MM.1S (cell line): ENCODE results near the gene CEP104.

Experiments used
- DNase-seq: peaks from one replicate; pipeline ENCODE4 v3.0.0-alpha.2; 2015
- H2AFZ ChIP-seq: fragments of 300-600 bp; sonication (generic); 2 replicates; pipeline ENCODE4 v1.6.0; 2016; ENCODE audit warnings: antibody characterized with exemption, low read length
- H3F3A ChIP-seq: fragments of 300-600 bp; sonication (generic); 2 replicates; pipeline ENCODE4 v1.6.1; 2016; ENCODE audit warnings: mild to moderate bottlenecking, antibody characterized with exemption, low read length, moderate library complexity, mixed read lengths; ENCODE audit not compliant: insufficient read depth
- H3K27ac ChIP-seq: fragments of 300-600 bp; sonication (generic); 2 replicates; pipeline ENCODE4 v1.5.1; 2016; ENCODE audit warnings: mild to moderate bottlenecking, low read length
- H3K27me3 ChIP-seq: fragments of 300-600 bp; sonication (generic); replicated peaks from 2 replicates; pipeline ENCODE4 v1.6.0; 2016; ENCODE audit warnings: low read length; ENCODE audit not compliant: insufficient read depth
- H3K36me3 ChIP-seq: fragments of 300-600 bp; sonication (generic); replicated peaks from 2 replicates; pipeline ENCODE4 v1.6.1; 2016; ENCODE audit warnings: mild to moderate bottlenecking, low read length, mixed read lengths; ENCODE audit not compliant: insufficient read depth
- H3K4me1 ChIP-seq: fragments of 300-600 bp; sonication (generic); 2 replicates; pipeline ENCODE4 v1.6.1; 2016; ENCODE audit warnings: low read length, mixed read lengths
- H3K4me2 ChIP-seq: fragments of 300-600 bp; sonication (generic); 2 replicates; pipeline ENCODE4 v1.6.0; 2016; ENCODE audit warnings: low read depth, low read length
- H3K4me3 ChIP-seq: fragments of 300-600 bp; sonication (generic); 2 replicates; pipeline ENCODE4 v1.5.1; 2016; ENCODE audit warnings: low read length, mixed read lengths
- H3K79me2 ChIP-seq: fragments of 300-600 bp; sonication (generic); 2 replicates; pipeline ENCODE4 v1.6.1; 2016; ENCODE audit warnings: mixed run types, low read length, mixed read lengths
- H3K9ac ChIP-seq: fragments of 300-600 bp; sonication (generic); 2 replicates; pipeline ENCODE4 v1.6.1; 2016; ENCODE audit warnings: low read length, mixed read lengths
- H3K9me2 ChIP-seq: fragments of 300-600 bp; sonication (generic); replicated peaks from 2 replicates; pipeline ENCODE4 v1.6.1; 2016; ENCODE audit warnings: mild to moderate bottlenecking, low read length, mixed read lengths; ENCODE audit not compliant: insufficient read depth
- H3K9me3 ChIP-seq: fragments of 300-600 bp; sonication (generic); replicated peaks from 2 replicates; pipeline ENCODE4 v1.6.1; 2016; ENCODE audit warnings: mild to moderate bottlenecking, low read length, mixed read lengths; ENCODE audit not compliant: insufficient read depth
- H4K20me1 ChIP-seq: fragments of 300-600 bp; sonication (generic); 2 replicates; pipeline ENCODE4 v1.6.1; 2016; ENCODE audit warnings: mild to moderate bottlenecking, low read length, moderate library complexity, mixed read lengths; ENCODE audit not compliant: insufficient read depth
- EZH2 ChIP-seq: fragments of 300-600 bp; sonication (generic); optimal IDR thresholded peaks from 2 replicates; pipeline ENCODE3; 2017; ENCODE audit warnings: low read depth, mild to moderate bottlenecking, antibody characterized with exemption, low read length, mixed read lengths
- EZH2phosphoT487 ChIP-seq: fragments of 300-600 bp; sonication (generic); IDR thresholded peaks from 2 replicates; pipeline ENCODE4 v1.6.1; 2018; ENCODE audit warnings: antibody characterized with exemption, low read length
- TF ChIP-seq, protein P1 (sequence below): fragments of 300-600 bp; sonication (generic); IDR thresholded peaks from 2 replicates; pipeline ENCODE4 v1.5.1; 2016; ENCODE audit warnings: antibody characterized with exemption, low read length, mixed read lengths

The CEP104 gene

GRCh38 chr1:3880429-3881192 is 23.6 kb upstream of the CEP104 start:
- TF ChIP-seq EZH2 (no peak), EZH2phosphoT487 (no peak)
- TF ChIP-seq, protein P1, sequence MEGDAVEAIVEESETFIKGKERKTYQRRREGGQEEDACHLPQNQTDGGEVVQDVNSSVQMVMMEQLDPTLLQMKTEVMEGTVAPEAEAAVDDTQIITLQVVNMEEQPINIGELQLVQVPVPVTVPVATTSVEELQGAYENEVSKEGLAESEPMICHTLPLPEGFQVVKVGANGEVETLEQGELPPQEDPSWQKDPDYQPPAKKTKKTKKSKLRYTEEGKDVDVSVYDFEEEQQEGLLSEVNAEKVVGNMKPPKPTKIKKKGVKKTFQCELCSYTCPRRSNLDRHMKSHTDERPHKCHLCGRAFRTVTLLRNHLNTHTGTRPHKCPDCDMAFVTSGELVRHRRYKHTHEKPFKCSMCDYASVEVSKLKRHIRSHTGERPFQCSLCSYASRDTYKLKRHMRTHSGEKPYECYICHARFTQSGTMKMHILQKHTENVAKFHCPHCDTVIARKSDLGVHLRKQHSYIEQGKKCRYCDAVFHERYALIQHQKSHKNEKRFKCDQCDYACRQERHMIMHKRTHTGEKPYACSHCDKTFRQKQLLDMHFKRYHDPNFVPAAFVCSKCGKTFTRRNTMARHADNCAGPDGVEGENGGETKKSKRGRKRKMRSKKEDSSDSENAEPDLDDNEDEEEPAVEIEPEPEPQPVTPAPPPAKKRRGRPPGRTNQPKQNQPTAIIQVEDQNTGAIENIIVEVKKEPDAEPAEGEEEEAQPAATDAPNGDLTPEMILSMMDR = no peak

DNA sequence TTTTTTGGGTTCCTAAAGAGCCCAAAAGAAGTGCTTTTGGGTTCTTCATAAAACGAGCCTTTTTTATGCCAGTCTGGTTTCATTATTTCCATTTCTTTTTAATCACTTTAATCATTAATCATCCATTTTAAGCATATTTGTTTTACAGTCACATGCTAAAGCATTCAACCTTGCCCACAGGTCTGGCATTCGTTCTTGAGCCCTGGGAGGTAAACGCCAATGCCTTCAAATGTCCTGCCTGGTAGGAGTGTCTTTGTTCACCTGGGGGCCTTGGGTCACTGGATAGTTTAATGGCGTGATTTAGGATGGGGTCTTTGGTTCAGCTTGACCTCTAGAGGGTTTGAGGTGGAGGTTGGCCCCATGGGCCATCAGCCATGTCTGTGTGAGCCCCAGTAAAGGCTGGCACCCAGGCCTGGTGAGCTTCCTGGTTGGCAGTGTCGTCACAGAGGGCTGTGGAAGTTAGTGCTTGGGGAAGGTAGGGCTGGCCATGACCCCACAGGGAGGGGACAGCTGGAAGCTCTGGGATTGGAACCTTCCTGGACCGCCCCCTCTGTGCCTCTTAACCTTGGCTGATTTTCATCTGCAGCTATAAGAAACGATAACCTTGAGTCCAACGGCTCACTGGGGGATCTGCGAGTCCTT is 22.9 kb upstream of the CEP104 start:
- H3K27ac ChIP-seq = no peak overlapping the region
- H3K9me3 ChIP-seq = no peaks in the 10 kb centered on the region
- no peaks in the 10 kb centered on the region for H3K4me1 ChIP-seq
- no peaks in the 10 kb centered on the region for H3K79me2 ChIP-seq
- no peaks in the 10 kb centered on the region for H3K9me2 ChIP-seq
- no peaks in the 10 kb centered on the region for H3K36me3 ChIP-seq
- H3F3A ChIP-seq = no peaks in the 10 kb centered on the region
- no peak overlapping the region for H2AFZ ChIP-seq
- no peak overlapping the region for H3K4me3 ChIP-seq
- no peaks in the 10 kb centered on the region for H3K27me3 ChIP-seq
- no peak for DNase-seq
- no peaks in the 10 kb centered on the region for H4K20me1 ChIP-seq
- H3K4me2 ChIP-seq = no peak overlapping the region
- H3K9ac ChIP-seq = no peak overlapping the region
- TF ChIP-seq, protein P1 = no peak
- no peak for TF ChIP-seq EZH2phosphoT487

More at GRCh38 chr1:3880429-3881192, 23.6 kb upstream of the CEP104 start:
- Histone ChIP-seq H3K36me3 (no peaks in the 10 kb centered on the region), H3K9ac (no peak overlapping the region), H3K27me3 (no peaks in the 10 kb centered on the region), H4K20me1 (no peaks in the 10 kb centered on the region), H2AFZ (no peak overlapping the region), H3K4me2 (no peak overlapping the region), H3K79me2 (no peaks in the 10 kb centered on the region), H3K9me3 (no peaks in the 10 kb centered on the region), H3K4me1 (no peaks in the 10 kb centered on the region), H3F3A (no peaks in the 10 kb centered on the region), H3K27ac (no peak overlapping the region), H3K4me3 (no peak overlapping the region), H3K9me2 (no peaks in the 10 kb centered on the region)
- DNase-seq = no peak

DNA sequence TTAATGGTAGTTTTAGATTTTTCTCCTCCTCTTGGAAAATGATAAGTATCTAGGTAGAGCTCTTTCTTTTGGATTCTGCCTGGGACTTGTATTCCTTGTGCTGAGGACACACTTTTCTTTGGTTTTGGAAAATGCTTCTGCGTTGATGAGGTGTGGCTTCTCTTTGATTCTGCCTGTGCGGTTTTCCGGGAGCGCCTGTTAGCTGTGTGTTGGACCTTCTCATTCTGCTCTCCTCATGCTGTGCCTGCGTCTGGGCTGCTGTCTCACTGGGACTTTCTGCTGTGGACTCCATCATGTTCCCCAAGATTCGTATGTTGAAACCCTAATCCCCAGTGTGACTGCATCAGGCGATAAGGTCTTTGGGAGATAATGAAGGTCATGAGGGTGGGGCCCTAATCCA is 22.1 kb upstream of the CEP104 start:
- H3K36me3 ChIP-seq = no peaks in the 10 kb centered on the region

More for the DNA sequence above, 22.1 kb upstream of the CEP104 start:
- Histone ChIP-seq H2AFZ (no peak overlapping the region), H3K27ac (no peak overlapping the region), H3K4me2 (no peak overlapping the region), H3K9me3 (no peaks in the 10 kb centered on the region), H3F3A (no peaks in the 10 kb centered on the region), H4K20me1 (no peaks in the 10 kb centered on the region), H3K9ac (no peak overlapping the region), H3K4me3 (no peak overlapping the region), H3K9me2 (no peaks in the 10 kb centered on the region), H3K79me2 (no peaks in the 10 kb centered on the region), H3K27me3 (no peaks in the 10 kb centered on the region), H3K4me1 (no peaks in the 10 kb centered on the region)
- TF ChIP-seq EZH2phosphoT487 (no peak), EZH2 (no peak)
- TF ChIP-seq, protein P1 = no peak
- DNase-seq = no peak
